Measurements from ENCODE around the gene RNF157.
"Not testable (repeated sequence)": the region's sequence is repeated elsewhere in the genome, so short reads cannot be mapped to it uniquely, and the experiment has no call there.

RNF157 gene

DNA sequence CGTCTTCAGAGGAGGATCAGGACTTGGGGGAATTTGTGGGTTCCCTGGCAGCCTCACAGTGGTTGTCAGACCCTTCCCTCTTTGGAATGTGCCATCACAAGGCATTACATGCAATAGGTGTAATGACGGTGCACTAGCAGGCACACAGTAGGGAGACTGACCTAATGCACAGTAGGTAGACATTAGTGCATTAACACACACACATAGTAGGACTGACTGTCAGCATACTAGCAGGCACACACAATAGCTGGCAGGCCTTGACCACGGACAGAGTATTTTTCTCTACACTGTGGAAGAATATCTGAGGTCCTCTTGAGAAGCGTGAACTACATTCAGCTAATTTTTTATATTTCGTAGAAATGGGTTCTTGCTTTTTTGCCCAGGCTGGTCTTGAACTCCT lies 14.0 kb upstream of the RNF157 start:
- no peak for DNase-seq (ENCODE audit: low read depth in 2 of 2, low spot score in 1 of 2)

GRCh38 chr17:76253841-76254240 lies 13.5 kb upstream of the RNF157 start:
- no peak for DNase-seq (ENCODE audit: low read depth in 2 of 2, low spot score in 1 of 2)

DNA sequence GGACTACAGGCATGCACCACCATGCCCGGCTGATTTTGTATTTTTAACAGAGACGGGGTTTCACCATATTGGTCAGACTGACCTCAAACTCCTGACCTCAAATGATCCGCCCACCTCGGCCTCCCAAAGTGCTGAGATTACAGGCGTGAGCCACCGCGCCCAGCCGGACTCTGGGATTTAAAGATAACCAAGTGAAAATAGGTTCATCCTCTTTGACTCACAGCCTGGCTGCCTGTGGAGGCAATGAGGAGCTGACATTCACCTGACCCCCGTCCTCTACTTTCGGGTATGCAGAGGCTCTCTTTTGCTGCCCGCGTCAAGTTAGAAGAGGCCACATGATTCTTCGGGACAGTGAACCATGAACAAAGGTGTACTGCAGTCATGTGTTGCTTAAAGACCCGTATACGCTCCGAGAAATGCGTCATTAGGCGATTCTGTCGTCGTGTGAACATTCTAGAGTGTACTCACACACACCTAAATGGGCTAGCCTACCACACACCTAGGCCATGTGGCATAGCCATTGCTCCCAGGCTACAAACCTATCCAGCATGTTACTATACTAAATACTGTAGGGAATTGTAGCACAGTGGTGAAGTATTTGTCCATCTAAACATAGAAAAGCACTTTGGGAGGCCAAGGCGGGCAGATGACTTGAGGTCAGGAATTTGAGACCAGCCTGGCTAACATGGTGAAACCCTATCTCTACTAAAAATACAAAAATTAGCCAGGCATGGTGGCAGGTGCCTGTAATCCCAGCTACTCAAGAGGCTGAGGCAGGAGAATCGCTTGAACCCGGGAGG lies 12.9 kb upstream of the RNF157 start:
- DNase-seq (ENCODE audit: low read depth in 2 of 2, low spot score in 1 of 2) = not testable (repeated sequence)

DNA sequence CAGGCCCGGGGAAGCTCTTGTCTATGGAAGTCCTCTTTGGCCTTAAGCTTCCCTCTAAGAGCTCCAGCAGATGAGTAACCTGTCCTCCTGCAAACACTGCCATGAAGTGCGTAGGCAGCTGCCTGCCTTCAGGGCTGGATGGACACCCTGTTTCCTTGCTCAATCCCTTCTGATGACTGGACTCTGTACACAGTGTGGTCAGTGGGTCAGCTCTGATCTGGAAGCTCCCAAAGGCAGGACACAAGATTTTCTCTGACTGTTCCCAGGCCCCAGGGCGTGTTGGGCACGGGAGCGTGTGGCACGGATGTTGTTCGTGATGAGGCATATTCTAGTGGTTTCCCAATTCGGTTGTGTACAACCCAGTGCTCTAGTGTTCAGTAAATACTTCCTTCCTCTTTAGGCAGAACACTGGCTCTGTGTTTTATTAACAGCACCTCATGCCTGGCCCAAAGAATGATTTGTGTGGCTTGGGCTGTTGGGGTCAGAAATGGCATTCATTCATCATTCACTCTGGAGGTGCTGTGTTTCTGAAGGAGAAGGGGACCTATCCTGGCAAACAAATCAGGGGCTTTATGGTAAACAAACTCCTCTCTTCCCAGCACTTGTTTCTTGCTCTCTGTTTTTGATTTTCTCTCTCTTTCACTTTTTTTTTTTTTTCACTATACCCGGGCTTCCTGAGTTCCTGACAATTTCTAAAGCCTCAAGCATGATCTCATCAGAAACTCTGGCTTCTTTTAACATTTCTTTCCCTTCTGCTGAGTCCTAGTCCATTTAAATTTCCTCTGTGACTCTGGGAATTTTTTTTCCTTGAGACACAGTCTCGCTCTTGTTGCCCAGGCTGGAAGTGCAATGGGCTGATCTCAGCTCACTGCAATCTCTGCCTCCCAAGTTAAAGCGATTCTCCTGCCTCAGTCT lies 12.0 kb upstream of the RNF157 start:
- no peak for DNase-seq (ENCODE audit: low read depth in 2 of 2, low spot score in 1 of 2)

- no peak for DNase-seq (ENCODE audit: low read depth in 2 of 2, low spot score in 1 of 2)
Observed at GRCh38 chr17:76251478-76252039, 11.3 kb upstream of the RNF157 start.

DNA sequence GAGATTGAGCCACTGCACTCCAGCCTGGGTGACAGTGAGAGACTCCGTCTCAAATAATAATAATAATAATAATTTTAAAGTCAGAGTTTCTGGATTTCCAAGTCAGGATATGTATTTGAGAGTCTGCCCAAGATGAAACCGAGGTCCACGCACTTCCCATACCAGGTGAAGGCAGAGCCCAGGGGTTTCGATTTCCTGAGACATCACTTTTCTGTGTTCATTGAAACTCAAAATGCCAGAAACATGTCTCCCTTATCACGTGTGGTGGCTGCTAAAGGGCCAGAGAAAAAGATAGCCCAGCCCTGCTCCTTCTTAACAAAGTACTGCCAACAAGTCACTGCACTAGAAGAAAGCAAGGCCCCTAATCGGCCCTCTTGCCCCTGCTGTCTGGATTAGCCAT lies 9.8 kb upstream of the RNF157 start:
- no peak for DNase-seq (ENCODE audit: low read depth in 2 of 2, low spot score in 1 of 2)

GRCh38 chr17:76248013-76248782 lies 7.9 kb upstream of the RNF157 start:
- no peak for DNase-seq (ENCODE audit: low read depth in 2 of 2, low spot score in 1 of 2)

- no peak for DNase-seq (ENCODE audit: low read depth in 2 of 2, low spot score in 1 of 2)
Observed at GRCh38 chr17:76247304-76247703, 7.0 kb upstream of the RNF157 start.

- DNase-seq (ENCODE audit: low read depth in 2 of 2, low spot score in 1 of 2) = no peak
Observed at GRCh38 chr17:76246080-76247066, 6.1 kb upstream of the RNF157 start.

DNA sequence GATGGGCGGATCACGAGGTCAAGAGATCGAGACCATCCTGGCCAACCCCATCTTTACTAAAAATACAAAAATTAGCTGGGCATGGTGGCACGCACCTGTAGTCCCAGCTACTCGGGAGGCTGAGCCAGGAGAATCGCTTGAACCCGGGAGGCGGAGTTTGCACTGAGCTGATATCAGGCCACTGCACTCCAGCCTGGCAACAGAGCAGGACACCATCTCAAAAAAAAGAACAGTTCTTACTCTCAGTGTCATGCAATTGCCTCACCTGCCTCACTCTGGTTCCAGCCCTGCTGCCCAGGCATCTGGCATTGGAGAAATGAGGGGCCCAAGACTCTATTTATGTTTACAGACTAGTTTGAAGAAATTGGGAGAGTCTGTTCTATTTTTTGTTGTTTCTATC lies 4.4 kb upstream of the RNF157 start:
- DNase-seq (ENCODE audit: low read depth in 2 of 2, low spot score in 1 of 2) = not testable (repeated sequence)

GRCh38 chr17:76243826-76244679 lies 3.8 kb upstream of the RNF157 start:
- no peak for DNase-seq (ENCODE audit: low read depth in 2 of 2, low spot score in 1 of 2)

DNA sequence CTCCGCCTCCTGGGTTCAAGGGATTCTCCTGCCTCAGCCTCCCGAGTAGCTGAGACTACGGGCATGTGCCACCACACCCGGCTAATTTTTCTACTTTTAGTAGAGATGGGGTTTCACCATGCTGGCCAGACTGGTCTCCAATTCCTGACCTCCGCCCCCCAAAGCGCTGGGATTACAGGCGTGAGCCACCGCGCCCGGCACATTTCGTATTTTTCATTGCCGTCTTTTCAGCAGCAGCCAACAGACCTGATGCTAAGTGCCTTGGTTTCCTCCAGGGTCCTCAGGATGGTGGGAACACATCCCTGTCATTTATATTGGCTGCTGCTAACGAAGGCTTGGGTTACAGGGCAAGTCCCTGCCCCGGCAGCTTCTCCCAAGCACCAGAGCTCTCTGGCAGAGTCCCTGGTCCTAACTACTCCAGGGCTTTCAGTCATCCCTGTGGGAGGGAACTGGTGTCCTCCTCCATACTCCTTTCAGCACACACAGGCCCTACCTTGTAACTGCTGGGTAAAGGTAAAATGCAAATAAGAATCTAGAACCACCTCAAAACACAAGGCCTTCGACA lies 1.5 kb upstream of the RNF157 start:
- no peak for DNase-seq (ENCODE audit: low read depth in 2 of 2, low spot score in 1 of 2)

DNA sequence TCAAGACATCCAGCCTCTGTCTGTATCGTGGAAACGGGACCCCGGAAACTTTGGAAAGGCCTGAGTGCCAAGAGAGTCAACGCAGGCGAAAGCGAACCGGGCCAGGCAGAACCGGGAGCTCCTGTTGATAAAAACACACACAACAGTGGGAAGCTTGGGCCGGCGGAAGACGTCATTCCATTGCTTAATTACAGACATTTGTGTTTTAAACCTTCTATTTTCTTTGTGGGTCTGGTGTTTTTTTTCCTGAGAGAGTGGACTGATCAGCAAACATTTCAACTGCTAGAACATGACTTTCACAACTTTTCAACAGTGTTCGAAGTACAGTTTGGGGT lies 878 bp upstream of the RNF157 start:
- DNase-seq (ENCODE audit: low read depth in 2 of 2, low spot score in 1 of 2) = no peak

DNA sequence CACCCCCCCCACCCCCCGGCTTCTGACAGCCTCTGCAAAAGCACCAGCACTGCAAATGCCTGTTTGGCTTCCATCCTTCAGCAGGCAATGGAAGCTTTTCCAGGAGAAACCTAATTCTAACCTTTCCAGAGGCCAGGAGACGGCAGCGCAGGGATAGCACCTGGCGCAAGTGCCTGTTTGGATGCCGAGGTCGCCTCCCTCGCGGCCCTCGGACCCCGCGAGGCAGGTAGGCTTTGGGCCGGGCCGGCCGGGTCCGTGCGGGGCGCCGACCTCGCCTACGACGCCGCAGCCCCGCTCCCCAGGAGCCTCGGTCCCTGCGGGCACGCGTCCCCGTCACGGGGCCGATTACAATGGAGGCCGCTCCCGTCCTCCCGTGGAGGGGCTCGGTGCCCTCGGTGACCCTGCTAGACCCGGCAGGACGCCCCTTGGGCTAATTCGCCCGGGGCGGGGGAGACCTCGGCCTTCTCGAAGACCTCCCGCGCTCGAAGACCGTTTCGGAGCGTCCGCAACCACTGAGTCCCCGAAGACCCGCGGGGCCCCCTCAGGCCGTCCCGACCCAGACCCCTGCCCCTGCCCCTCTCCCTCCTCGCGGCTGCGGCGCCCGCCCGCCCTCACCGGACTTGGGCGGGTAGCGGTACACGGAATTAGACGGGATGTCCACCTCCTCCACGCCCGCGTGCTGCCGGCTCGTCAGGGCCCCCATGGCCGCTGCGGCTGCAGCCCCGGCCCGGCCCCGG lies 587 bp downstream of the RNF157 start:
- no peak for DNase-seq (ENCODE audit: low read depth in 2 of 2, low spot score in 1 of 2)

DNA sequence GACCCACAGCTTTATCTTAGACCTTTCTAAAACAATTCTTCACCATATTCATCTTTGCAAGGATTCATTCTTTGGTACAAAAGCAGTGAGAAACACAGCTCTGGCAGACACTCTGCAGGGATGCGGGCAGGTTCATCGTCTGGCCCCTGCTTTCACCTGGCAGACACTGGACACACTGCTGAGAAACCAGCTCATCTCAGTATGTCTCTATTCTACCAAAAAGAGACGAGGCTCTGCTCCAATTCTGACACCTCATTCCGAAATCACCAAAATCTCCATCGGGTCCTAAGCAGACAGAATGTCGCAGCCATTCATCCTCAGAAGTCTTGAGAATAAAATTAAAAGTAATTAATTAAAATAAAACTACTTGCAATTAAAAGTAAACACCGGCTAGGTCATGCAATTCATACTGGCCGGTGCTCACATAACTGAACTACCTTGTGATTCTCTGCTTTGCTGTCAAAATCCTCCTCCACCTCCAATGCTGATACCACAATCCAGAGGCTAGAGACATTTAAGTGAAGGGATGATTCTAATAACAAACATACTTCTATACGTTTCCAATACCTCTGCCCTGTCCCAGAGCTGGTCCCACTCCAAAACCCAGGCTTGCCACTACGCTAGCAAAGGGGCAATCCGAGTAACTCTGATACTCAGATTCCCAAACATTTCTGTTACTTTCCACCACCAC lies 1.3 kb downstream of the RNF157 start:
- no peak for DNase-seq (ENCODE audit: low read depth in 2 of 2, low spot score in 1 of 2)

- DNase-seq (ENCODE audit: low read depth in 2 of 2, low spot score in 1 of 2) = no peak
Observed at GRCh38 chr17:76237859-76238313, 2.4 kb downstream of the RNF157 start.

GRCh38 chr17:76236603-76237002 lies 3.7 kb downstream of the RNF157 start:
- DNase-seq (ENCODE audit: low read depth in 2 of 2, low spot score in 1 of 2) = no peak
